ENCODE measurements around the gene TNFSF12.

Gene TNFSF12

GRCh38 chr17:7549401-7550055, 670 bp downstream of the TNFSF12 start:
- no peak for FAIRE-seq

- no peak for FAIRE-seq
Observed at GRCh38 chr17:7550344-7550743, 1.5 kb downstream of the TNFSF12 start.

- no peak for FAIRE-seq
Observed at GRCh38 chr17:7551396-7551795, 2.5 kb downstream of the TNFSF12 start.

GRCh38 chr17:7552621-7553051, 3.8 kb downstream of the TNFSF12 start:
- FAIRE-seq = no peak

GRCh38 chr17:7553356-7553755, 4.5 kb downstream of the TNFSF12 start:
- FAIRE-seq = no peak

GRCh38 chr17:7555320-7555948, 6.6 kb downstream of the TNFSF12 start:
- no peak for FAIRE-seq

- FAIRE-seq = no peak
Observed at GRCh38 chr17:7556627-7557026, 7.8 kb downstream of the TNFSF12 start.

- FAIRE-seq = no peak
Observed at GRCh38 chr17:7557147-7557764, 8.4 kb downstream of the TNFSF12 start.

- no peak for FAIRE-seq
Observed at GRCh38 chr17:7557775-7558543, 9.1 kb downstream of the TNFSF12 start.

GRCh38 chr17:7558544-7559319, 9.9 kb downstream of the TNFSF12 start, which contains the start of gene TNFSF13:
Gene TNFSF13 (plus strand): TSS chr17:7558750. CDS start chr17:7559040, 290 bp downstream.
- FAIRE-seq = no peak

GRCh38 chr17:7559320-7560171, 10.7 kb downstream of the TNFSF12 start:
- FAIRE-seq = no peak

- FAIRE-seq = no peak
Observed at GRCh38 chr17:7560172-7561027, 11.5 kb downstream of the TNFSF12 start.

- FAIRE-seq = no peak
Observed at GRCh38 chr17:7561028-7561575, 12.2 kb downstream of the TNFSF12 start.

GRCh38 chr17:7561589-7562207, 12.8 kb downstream of the TNFSF12 start, which contains the start of gene SENP3:
Gene SENP3 (plus strand): TSS chr17:7561919. CDS start chr17:7563077, 1,158 bp downstream.
- FAIRE-seq = no peak

- no peak for FAIRE-seq
Observed at GRCh38 chr17:7562208-7562605, 13.3 kb downstream of the TNFSF12 start.

- no peak for FAIRE-seq
Observed at GRCh38 chr17:7563115-7563869, 14.4 kb downstream of the TNFSF12 start.

GRCh38 chr17:7569571-7569970, 20.7 kb downstream of the TNFSF12 start:
- FAIRE-seq = no peak

- FAIRE-seq = no peak
Observed at GRCh38 chr17:7570351-7570750, 21.5 kb downstream of the TNFSF12 start.

GRCh38 chr17:7572338-7572587, 23.4 kb downstream of the TNFSF12 start:
- no peak for FAIRE-seq

All from TTC549 (cell line).